ENCODE results near the gene BZW2. TPM values are rescaled to one million over a fixed set of nuclear protein-coding genes. Genes with fewer than 3 reads are reported as not detected.

Gene BZW2
- total and polyA plus RNA-seq, 2 experiments from 2014 or later, result 72.1 to 96.7 TPM

DNA sequence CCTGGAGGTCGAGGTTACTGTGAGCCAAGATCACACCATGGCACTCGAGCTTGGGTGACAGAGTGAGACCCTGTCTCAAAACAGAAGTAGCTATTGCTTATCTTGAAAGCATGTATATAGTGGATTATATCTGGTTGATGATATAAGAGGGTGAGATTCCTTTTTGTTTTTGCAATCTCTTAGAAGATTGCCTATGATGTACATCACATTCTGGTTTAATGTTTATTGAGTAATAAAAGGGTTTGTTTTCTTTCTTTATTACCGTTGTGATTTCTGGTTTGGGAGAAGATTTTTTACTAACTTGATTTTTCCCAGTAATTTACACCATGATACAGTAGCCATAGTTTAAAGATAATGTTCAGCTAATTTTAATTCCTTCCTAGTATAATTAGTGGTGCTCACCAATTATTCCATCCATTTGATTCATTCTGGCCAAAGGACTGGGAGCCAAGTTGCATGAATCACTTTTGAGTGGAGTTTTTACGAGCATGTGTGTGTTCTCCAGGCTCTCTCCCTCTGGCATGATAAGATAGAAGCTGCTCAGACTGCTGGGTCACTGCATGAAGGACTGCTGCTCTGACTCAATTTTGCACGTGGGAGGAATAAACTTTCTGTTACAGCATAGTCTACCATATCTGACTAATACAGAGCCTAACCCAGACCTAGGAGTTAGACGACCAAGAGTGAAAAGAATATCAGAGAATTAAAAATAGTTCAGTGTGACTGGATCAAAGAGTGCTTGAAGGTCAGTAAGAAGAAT, 94.1 kb downstream of the BZW2 start:
- TF ChIP-seq EZH2phosphoT487 (IDR thresholded peaks at IDR 0.05; ENCODE audit: low read depth, severe bottlenecking, unreplicated experiment) (no peak), EZH2 (IDR thresholded peaks at IDR 0.05; ENCODE audit: borderline replicate concordance) (no peak)
- TF ChIP-seq, protein P1, sequence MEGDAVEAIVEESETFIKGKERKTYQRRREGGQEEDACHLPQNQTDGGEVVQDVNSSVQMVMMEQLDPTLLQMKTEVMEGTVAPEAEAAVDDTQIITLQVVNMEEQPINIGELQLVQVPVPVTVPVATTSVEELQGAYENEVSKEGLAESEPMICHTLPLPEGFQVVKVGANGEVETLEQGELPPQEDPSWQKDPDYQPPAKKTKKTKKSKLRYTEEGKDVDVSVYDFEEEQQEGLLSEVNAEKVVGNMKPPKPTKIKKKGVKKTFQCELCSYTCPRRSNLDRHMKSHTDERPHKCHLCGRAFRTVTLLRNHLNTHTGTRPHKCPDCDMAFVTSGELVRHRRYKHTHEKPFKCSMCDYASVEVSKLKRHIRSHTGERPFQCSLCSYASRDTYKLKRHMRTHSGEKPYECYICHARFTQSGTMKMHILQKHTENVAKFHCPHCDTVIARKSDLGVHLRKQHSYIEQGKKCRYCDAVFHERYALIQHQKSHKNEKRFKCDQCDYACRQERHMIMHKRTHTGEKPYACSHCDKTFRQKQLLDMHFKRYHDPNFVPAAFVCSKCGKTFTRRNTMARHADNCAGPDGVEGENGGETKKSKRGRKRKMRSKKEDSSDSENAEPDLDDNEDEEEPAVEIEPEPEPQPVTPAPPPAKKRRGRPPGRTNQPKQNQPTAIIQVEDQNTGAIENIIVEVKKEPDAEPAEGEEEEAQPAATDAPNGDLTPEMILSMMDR (IDR thresholded peaks at IDR 0.05; ENCODE audit: poor library complexity), result no peak
- H3K4me1 ChIP-seq (ENCODE audit: insufficient read depth), result peaks cover 6% of the 10 kb centered on the region
- no peaks in the 10 kb centered on the region for H3K79me2 ChIP-seq
- no peaks in the 10 kb centered on the region for H3K36me3 ChIP-seq (replicated peaks; ENCODE audit: insufficient read depth, low read depth)
- no peaks in the 10 kb centered on the region for H3K9me3 ChIP-seq (ENCODE audit: low read depth)
- H3K27ac ChIP-seq, result peak overlapping the region; percentile 77
- H3K27me3 ChIP-seq, result no peaks in the 10 kb centered on the region
- no peaks in the 10 kb centered on the region for H4K20me1 ChIP-seq (ENCODE audit: insufficient read depth, poor library complexity, severe bottlenecking)
- H3K4me3 ChIP-seq, result no peak overlapping the region
- DNase-seq (ENCODE audit: low spot score), result peak; percentile 83
- peak overlapping the region; percentile 45 for H3K4me2 ChIP-seq
- no peak overlapping the region for H2AFZ ChIP-seq
- H3K9me2 ChIP-seq (replicated peaks; ENCODE audit: insufficient read depth), result no peaks in the 10 kb centered on the region
- 26% methylated on average over 6 of the region's 6 CpGs for WGBS (ENCODE audit: low lambda C conversion rate, missing lambda C conversion rate)

DNA sequence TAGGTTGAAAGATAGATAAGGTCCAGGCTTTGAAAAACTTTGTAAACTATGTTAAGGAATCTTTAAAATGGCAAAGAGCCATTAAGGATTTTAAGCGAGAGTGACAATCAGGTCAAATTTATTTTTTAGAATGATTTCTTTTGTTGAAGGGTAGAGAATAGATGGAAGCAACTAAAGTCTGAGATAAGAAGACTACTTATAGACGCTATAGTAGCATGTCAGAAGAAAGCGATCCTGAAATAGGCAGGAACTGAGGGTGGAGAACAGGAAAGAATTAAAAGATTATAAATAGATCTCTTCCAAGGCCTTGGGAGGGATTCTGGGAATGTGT, 94.6 kb downstream of the BZW2 start:
- no peaks in the 10 kb centered on the region for H3K36me3 ChIP-seq (replicated peaks; ENCODE audit: insufficient read depth, low read depth)
- TF ChIP-seq, protein P1 (IDR thresholded peaks at IDR 0.05; ENCODE audit: poor library complexity), result no peak
- TF ChIP-seq EZH2 (IDR thresholded peaks at IDR 0.05; ENCODE audit: borderline replicate concordance) (no peak), EZH2phosphoT487 (IDR thresholded peaks at IDR 0.05; ENCODE audit: low read depth, severe bottlenecking, unreplicated experiment) (no peak)
- peaks cover 6% of the 10 kb centered on the region for H3K4me1 ChIP-seq (ENCODE audit: insufficient read depth)
- no peaks in the 10 kb centered on the region for H3K9me2 ChIP-seq (replicated peaks; ENCODE audit: insufficient read depth)
- no peaks in the 10 kb centered on the region for H3K27me3 ChIP-seq
- no peak for DNase-seq (ENCODE audit: low spot score)
- H3K9me3 ChIP-seq (ENCODE audit: low read depth), result no peaks in the 10 kb centered on the region
- H3K27ac ChIP-seq, result peak overlapping the region; percentile 77
- H4K20me1 ChIP-seq (ENCODE audit: insufficient read depth, poor library complexity, severe bottlenecking), result no peaks in the 10 kb centered on the region
- no peak overlapping the region for H3K4me3 ChIP-seq
- peak overlapping the region; percentile 45 for H3K4me2 ChIP-seq
- no peak overlapping the region for H2AFZ ChIP-seq
- WGBS (ENCODE audit: low lambda C conversion rate, missing lambda C conversion rate), result 63% methylated on average over 3 of the region's 3 CpGs
- H3K79me2 ChIP-seq, result no peaks in the 10 kb centered on the region

DNA sequence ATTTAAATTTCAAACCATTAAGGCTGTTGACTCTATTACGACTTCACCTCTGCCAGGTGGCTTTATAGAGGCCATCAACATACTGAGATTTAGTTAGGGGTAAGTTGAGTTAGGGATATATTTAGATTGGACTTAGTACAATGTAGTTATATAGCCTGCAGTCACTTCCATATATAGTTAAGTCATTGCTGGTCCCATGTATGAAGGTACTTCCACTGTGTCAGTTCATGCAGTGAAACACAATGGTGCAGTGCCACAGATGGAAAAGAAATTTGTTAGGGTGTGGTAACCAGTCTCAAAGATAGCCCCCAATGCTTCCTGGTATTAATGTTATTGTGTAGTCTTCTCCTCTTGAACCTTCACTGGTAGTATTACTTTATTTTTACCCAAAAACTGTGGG, 95.0 kb downstream of the BZW2 start:
- Histone ChIP-seq H3K4me2 (peak overlapping the region; percentile 45), H3K27ac (peak overlapping the region; percentile 77), H4K20me1 (ENCODE audit: insufficient read depth, poor library complexity, severe bottlenecking) (no peaks in the 10 kb centered on the region), H3K9me3 (ENCODE audit: low read depth) (no peaks in the 10 kb centered on the region), H3K9me2 (replicated peaks; ENCODE audit: insufficient read depth) (no peaks in the 10 kb centered on the region), H3K79me2 (no peaks in the 10 kb centered on the region), H3K4me1 (ENCODE audit: insufficient read depth) (peaks cover 6% of the 10 kb centered on the region), H2AFZ (no peak overlapping the region), H3K36me3 (replicated peaks; ENCODE audit: insufficient read depth, low read depth) (no peaks in the 10 kb centered on the region), H3K27me3 (no peaks in the 10 kb centered on the region), H3K4me3 (no peak overlapping the region)
- WGBS (ENCODE audit: low lambda C conversion rate, missing lambda C conversion rate), result 85% methylated on average over 1 of the region's 1 CpG
- TF ChIP-seq EZH2phosphoT487 (IDR thresholded peaks at IDR 0.05; ENCODE audit: low read depth, severe bottlenecking, unreplicated experiment) (no peak), EZH2 (IDR thresholded peaks at IDR 0.05; ENCODE audit: borderline replicate concordance) (no peak)
- no peak for DNase-seq (ENCODE audit: low spot score)

DNA sequence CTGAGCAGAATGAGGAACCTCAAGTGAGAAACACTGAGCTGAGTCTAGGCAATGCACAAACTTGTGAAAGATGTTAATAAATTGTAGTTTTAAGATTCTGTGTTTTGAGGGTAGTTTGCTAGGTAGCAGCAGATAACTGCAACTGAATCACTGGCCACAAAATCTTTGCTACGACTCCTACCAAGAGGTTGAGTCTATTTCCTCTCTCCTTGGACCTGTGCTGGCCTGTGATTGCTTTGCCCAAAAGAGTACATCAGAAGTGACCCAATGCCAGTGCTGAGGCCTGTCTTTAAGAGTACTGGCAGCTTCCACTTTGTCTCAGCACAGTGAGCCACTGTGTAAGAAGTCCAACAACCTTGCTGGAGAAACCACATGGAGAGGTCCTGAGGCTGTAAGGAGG, 95.7 kb downstream of the BZW2 start:
- TF ChIP-seq EZH2 (IDR thresholded peaks at IDR 0.05; ENCODE audit: borderline replicate concordance), result no peak
- no peak for TF ChIP-seq EZH2phosphoT487 (IDR thresholded peaks at IDR 0.05; ENCODE audit: low read depth, severe bottlenecking, unreplicated experiment)
- TF ChIP-seq, protein P1 (IDR thresholded peaks at IDR 0.05; ENCODE audit: poor library complexity), result no peak
- 95% methylated on average over 1 of the region's 1 CpG for WGBS (ENCODE audit: low lambda C conversion rate, missing lambda C conversion rate)
- Histone ChIP-seq H4K20me1 (ENCODE audit: insufficient read depth, poor library complexity, severe bottlenecking) (no peaks in the 10 kb centered on the region), H3K27me3 (no peaks in the 10 kb centered on the region), H3K36me3 (replicated peaks; ENCODE audit: insufficient read depth, low read depth) (no peaks in the 10 kb centered on the region), H3K27ac (no peak overlapping the region), H3K4me3 (no peak overlapping the region), H2AFZ (no peak overlapping the region), H3K4me1 (ENCODE audit: insufficient read depth) (peaks cover 6% of the 10 kb centered on the region), H3K9me2 (replicated peaks; ENCODE audit: insufficient read depth) (no peaks in the 10 kb centered on the region), H3K4me2 (no peak overlapping the region), H3K9me3 (ENCODE audit: low read depth) (no peaks in the 10 kb centered on the region), H3K79me2 (no peaks in the 10 kb centered on the region)
- no peak for DNase-seq (ENCODE audit: low spot score)

Measured in hepatocyte (in vitro differentiated cells).